ENCODE results near the gene ACP3. TPM values are rescaled to one million over a fixed set of nuclear protein-coding genes. Genes with fewer than 3 reads are reported as not detected.
"Not testable (repeated sequence)": the region's sequence is repeated elsewhere in the genome, so short reads cannot be mapped to it uniquely, and the experiment has no call there.

Gene ACP3
- total and polyA plus RNA-seq, 2 experiments from 2014 or later, result 5.2 to 7.7 TPM

GRCh38 chr3:132293251-132293650 is 24.0 kb upstream of the ACP3 start:
- Histone ChIP-seq H3K9me2 (replicated peaks; ENCODE audit: insufficient read depth) (no peaks in the 10 kb centered on the region), H3K27ac (no peak overlapping the region), H3K79me2 (no peaks in the 10 kb centered on the region), H3K9me3 (ENCODE audit: low read depth) (no peaks in the 10 kb centered on the region), H3K27me3 (no peaks in the 10 kb centered on the region), H3K36me3 (replicated peaks; ENCODE audit: insufficient read depth, low read depth) (no peaks in the 10 kb centered on the region), H3K4me1 (ENCODE audit: insufficient read depth) (no peaks in the 10 kb centered on the region), H2AFZ (no peak overlapping the region), H3K4me2 (no peak overlapping the region), H3K4me3 (no peak overlapping the region), H4K20me1 (ENCODE audit: insufficient read depth, poor library complexity, severe bottlenecking) (no peaks in the 10 kb centered on the region)
- no peak for TF ChIP-seq EZH2 (IDR thresholded peaks at IDR 0.05; ENCODE audit: borderline replicate concordance)
- TF ChIP-seq, protein P1, sequence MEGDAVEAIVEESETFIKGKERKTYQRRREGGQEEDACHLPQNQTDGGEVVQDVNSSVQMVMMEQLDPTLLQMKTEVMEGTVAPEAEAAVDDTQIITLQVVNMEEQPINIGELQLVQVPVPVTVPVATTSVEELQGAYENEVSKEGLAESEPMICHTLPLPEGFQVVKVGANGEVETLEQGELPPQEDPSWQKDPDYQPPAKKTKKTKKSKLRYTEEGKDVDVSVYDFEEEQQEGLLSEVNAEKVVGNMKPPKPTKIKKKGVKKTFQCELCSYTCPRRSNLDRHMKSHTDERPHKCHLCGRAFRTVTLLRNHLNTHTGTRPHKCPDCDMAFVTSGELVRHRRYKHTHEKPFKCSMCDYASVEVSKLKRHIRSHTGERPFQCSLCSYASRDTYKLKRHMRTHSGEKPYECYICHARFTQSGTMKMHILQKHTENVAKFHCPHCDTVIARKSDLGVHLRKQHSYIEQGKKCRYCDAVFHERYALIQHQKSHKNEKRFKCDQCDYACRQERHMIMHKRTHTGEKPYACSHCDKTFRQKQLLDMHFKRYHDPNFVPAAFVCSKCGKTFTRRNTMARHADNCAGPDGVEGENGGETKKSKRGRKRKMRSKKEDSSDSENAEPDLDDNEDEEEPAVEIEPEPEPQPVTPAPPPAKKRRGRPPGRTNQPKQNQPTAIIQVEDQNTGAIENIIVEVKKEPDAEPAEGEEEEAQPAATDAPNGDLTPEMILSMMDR (IDR thresholded peaks at IDR 0.05; ENCODE audit: poor library complexity), result no peak
- no peak for DNase-seq (ENCODE audit: low spot score)

- no peak overlapping the region for H2AFZ ChIP-seq
These were observed 22.3 kb upstream of the ACP3 start for GRCh38 chr3:132294906-132295305.

GRCh38 chr3:132303336-132304201 is 13.6 kb upstream of the ACP3 start:
- H3K27me3 ChIP-seq; H3K4me2 ChIP-seq; H4K20me1 ChIP-seq (ENCODE audit: insufficient read depth, poor library complexity, severe bottlenecking); H2AFZ ChIP-seq; H3K4me3 ChIP-seq; H3K79me2 ChIP-seq; H3K36me3 ChIP-seq (replicated peaks; ENCODE audit: insufficient read depth, low read depth); H3K9me3 ChIP-seq (ENCODE audit: low read depth); H3K9me2 ChIP-seq (replicated peaks; ENCODE audit: insufficient read depth); DNase-seq (ENCODE audit: low spot score); H3K4me1 ChIP-seq (ENCODE audit: insufficient read depth): not testable (repeated sequence)
- WGBS (ENCODE audit: low lambda C conversion rate, missing lambda C conversion rate), result 89% methylated on average over 6 of the region's 6 CpGs
- peak overlapping the region; percentile 37 for H3K27ac ChIP-seq

More at GRCh38 chr3:132294906-132295305, 22.3 kb upstream of the ACP3 start:
- H3K36me3 ChIP-seq (replicated peaks; ENCODE audit: insufficient read depth, low read depth), result no peaks in the 10 kb centered on the region
- no peak overlapping the region for H3K4me2 ChIP-seq
- no peaks in the 10 kb centered on the region for H4K20me1 ChIP-seq (ENCODE audit: insufficient read depth, poor library complexity, severe bottlenecking)
- H3K9me2 ChIP-seq (replicated peaks; ENCODE audit: insufficient read depth), result no peaks in the 10 kb centered on the region
- no peak for DNase-seq (ENCODE audit: low spot score)
- no peaks in the 10 kb centered on the region for H3K9me3 ChIP-seq (ENCODE audit: low read depth)
- no peaks in the 10 kb centered on the region for H3K79me2 ChIP-seq
- H3K4me1 ChIP-seq (ENCODE audit: insufficient read depth), result no peaks in the 10 kb centered on the region
- H3K27me3 ChIP-seq, result no peaks in the 10 kb centered on the region
- H3K4me3 ChIP-seq, result no peak overlapping the region
- 64% methylated on average over 5 of the region's 5 CpGs for WGBS (ENCODE audit: low lambda C conversion rate, missing lambda C conversion rate)
- TF ChIP-seq EZH2phosphoT487 (IDR thresholded peaks at IDR 0.05; ENCODE audit: low read depth, severe bottlenecking, unreplicated experiment), result no peak
- TF ChIP-seq, protein P1 (IDR thresholded peaks at IDR 0.05; ENCODE audit: poor library complexity), result no peak
- no peak for TF ChIP-seq EZH2 (IDR thresholded peaks at IDR 0.05; ENCODE audit: borderline replicate concordance)
- H3K27ac ChIP-seq, result no peak overlapping the region

DNA sequence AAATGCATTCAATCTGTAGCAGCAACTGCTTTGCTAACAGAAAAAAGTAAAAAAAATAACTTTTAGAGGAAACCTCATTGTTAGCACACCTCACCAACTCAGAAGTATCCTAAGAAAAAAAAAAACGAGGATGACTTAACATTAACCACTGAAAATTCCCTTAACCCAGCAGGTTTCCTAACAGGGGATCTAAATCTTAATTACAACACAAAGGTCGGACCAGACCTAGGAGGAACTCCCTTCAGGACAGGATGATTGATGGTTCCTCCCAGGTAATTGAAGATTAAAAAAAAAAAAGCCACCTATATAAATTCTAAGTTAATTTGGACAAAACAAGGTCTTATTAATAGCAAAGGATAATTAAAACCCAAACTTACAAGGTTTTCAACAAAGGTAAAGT is 12.9 kb upstream of the ACP3 start:
- not testable (repeated sequence) for H3K9me3 ChIP-seq (ENCODE audit: low read depth); H3K4me3 ChIP-seq; H3K4me2 ChIP-seq; H3K27me3 ChIP-seq; H3K36me3 ChIP-seq (replicated peaks; ENCODE audit: insufficient read depth, low read depth); H3K9me2 ChIP-seq (replicated peaks; ENCODE audit: insufficient read depth); DNase-seq (ENCODE audit: low spot score); H2AFZ ChIP-seq; H4K20me1 ChIP-seq (ENCODE audit: insufficient read depth, poor library complexity, severe bottlenecking); H3K79me2 ChIP-seq; H3K4me1 ChIP-seq (ENCODE audit: insufficient read depth)
- 43% methylated on average over 2 of the region's 2 CpGs for WGBS (ENCODE audit: low lambda C conversion rate, missing lambda C conversion rate)
- peak overlapping the region; percentile 37 for H3K27ac ChIP-seq

- H3K9me2 ChIP-seq (replicated peaks; ENCODE audit: insufficient read depth); H3K27me3 ChIP-seq; H3K4me3 ChIP-seq; H3K4me2 ChIP-seq; H3K79me2 ChIP-seq; H3K27ac ChIP-seq; H3K36me3 ChIP-seq (replicated peaks; ENCODE audit: insufficient read depth, low read depth); H3K9me3 ChIP-seq (ENCODE audit: low read depth); H4K20me1 ChIP-seq (ENCODE audit: insufficient read depth, poor library complexity, severe bottlenecking); DNase-seq (ENCODE audit: low spot score): not testable (repeated sequence)
- Histone ChIP-seq H2AFZ (peak overlapping the region; percentile 61), H3K4me1 (ENCODE audit: insufficient read depth) (peaks cover 13% of the 10 kb centered on the region)
- WGBS (ENCODE audit: low lambda C conversion rate, missing lambda C conversion rate), result 32% methylated on average over 11 of the region's 11 CpGs
These were observed 7.2 kb upstream of the ACP3 start for GRCh38 chr3:132310057-132310456.

Measured in hepatocyte (in vitro differentiated cells).